ENCODE data around the gene PARP14. TPM values are rescaled to one million over a fixed set of nuclear protein-coding genes. Genes with fewer than 3 reads are reported as not detected.
"Not testable (repeated sequence)": the region's sequence is repeated elsewhere in the genome, so short reads cannot be mapped to it uniquely, and the experiment has no call there.

The PARP14 gene
- total and polyA plus RNA-seq, 5 donors: 6.9 to 21.8 (median 13.9) TPM

- over 99% methylated on average over 24 of the region's 35 CpGs for WGBS
- H3K27me3 ChIP-seq (ENCODE audit: control insufficient read depth, insufficient read depth); H3K9me3 ChIP-seq (ENCODE audit: control insufficient read depth, low read length); ATAC-seq; H3K4me1 ChIP-seq (ENCODE audit: control insufficient read depth, insufficient read depth, low read length); intact Hi-C loops (cut with DNase I); H3K27ac ChIP-seq (ENCODE audit: low read length); H3K4me3 ChIP-seq (ENCODE audit: low read length): not testable (repeated sequence)
- peak in 1 of 3 donors; percentile 61 for DNase-seq
Observed at GRCh38 chr3:122747295-122747694, 66.7 kb downstream of the PARP14 start.

GRCh38 chr3:122748347-122748746 is 67.7 kb downstream of the PARP14 start:
- Histone ChIP-seq H3K9me3 (ENCODE audit: control insufficient read depth, low read length) (no peaks in the 10 kb centered on the region), H3K4me1 (ENCODE audit: control insufficient read depth, insufficient read depth, low read length) (no peaks in the 10 kb centered on the region), H3K27ac (ENCODE audit: low read length) (no peak overlapping the region), H3K27me3 (ENCODE audit: control insufficient read depth, insufficient read depth) (no peaks in the 10 kb centered on the region), H3K4me3 (ENCODE audit: low read length) (no peak overlapping the region)
- ATAC-seq (no peak), DNase-seq (no peak)
- 100% methylated on average over 1 of the region's 1 CpG for WGBS
- intact Hi-C loops (cut with DNase I): no loop called here

GRCh38 chr3:122754929-122755328 is 74.3 kb downstream of the PARP14 start:
- H3K9me3 ChIP-seq (ENCODE audit: control insufficient read depth, low read length): no peaks in the 10 kb centered on the region
- H3K4me1 ChIP-seq (ENCODE audit: control insufficient read depth, insufficient read depth, low read length): no peaks in the 10 kb centered on the region
- ATAC-seq: peak; percentile 19 to 35
- H3K27me3 ChIP-seq (ENCODE audit: control insufficient read depth, insufficient read depth): no peaks in the 10 kb centered on the region
- H3K4me3 ChIP-seq (ENCODE audit: low read length): no peak overlapping the region
- H3K27ac ChIP-seq (ENCODE audit: low read length): no peak overlapping the region
- no peak for DNase-seq
- intact Hi-C loops (cut with DNase I): no loop called here
- WGBS: 83% methylated on average over 5 of the region's 5 CpGs

GRCh38 chr3:122755491-122755890 is 74.9 kb downstream of the PARP14 start:
- ATAC-seq: no peak
- no peaks in the 10 kb centered on the region for H3K27me3 ChIP-seq (ENCODE audit: control insufficient read depth, insufficient read depth)
- H3K9me3 ChIP-seq (ENCODE audit: control insufficient read depth, low read length): no peaks in the 10 kb centered on the region
- H3K4me3 ChIP-seq (ENCODE audit: low read length): no peak overlapping the region
- DNase-seq: no peak
- no peaks in the 10 kb centered on the region for H3K4me1 ChIP-seq (ENCODE audit: control insufficient read depth, insufficient read depth, low read length)
- no peak overlapping the region for H3K27ac ChIP-seq (ENCODE audit: low read length)
- WGBS: 90% methylated on average over 2 of the region's 2 CpGs
- intact Hi-C loops (cut with DNase I): no loop called here

- no peaks in the 10 kb centered on the region for H3K27me3 ChIP-seq (ENCODE audit: control insufficient read depth, insufficient read depth)
- H3K4me3 ChIP-seq (ENCODE audit: low read length): no peak overlapping the region
- DNase-seq (no peak), ATAC-seq (peak in 1 of 2 donors; percentile 30)
- intact Hi-C loops (cut with DNase I): no loop called here
- H3K4me1 ChIP-seq (ENCODE audit: control insufficient read depth, insufficient read depth, low read length): no peaks in the 10 kb centered on the region
- H3K9me3 ChIP-seq (ENCODE audit: control insufficient read depth, low read length): no peaks in the 10 kb centered on the region
- no peak overlapping the region for H3K27ac ChIP-seq (ENCODE audit: low read length)
- WGBS: 75% methylated on average over 3 of the region's 3 CpGs
Observed at GRCh38 chr3:122758877-122759560, 78.4 kb downstream of the PARP14 start.

GRCh38 chr3:122760453-122761271 is 80.0 kb downstream of the PARP14 start:
- ATAC-seq: no peak
- no peaks in the 10 kb centered on the region for H3K9me3 ChIP-seq (ENCODE audit: control insufficient read depth, low read length)
- no peaks in the 10 kb centered on the region for H3K4me1 ChIP-seq (ENCODE audit: control insufficient read depth, insufficient read depth, low read length)
- DNase-seq: no peak
- intact Hi-C loops (cut with DNase I): no loop called here
- H3K27me3 ChIP-seq (ENCODE audit: control insufficient read depth, insufficient read depth): no peaks in the 10 kb centered on the region
- WGBS: 76% methylated on average over 3 of the region's 3 CpGs
- H3K27ac ChIP-seq (ENCODE audit: low read length): no peak overlapping the region
- H3K4me3 ChIP-seq (ENCODE audit: low read length): no peak overlapping the region

- no peak overlapping the region for H3K27ac ChIP-seq (ENCODE audit: low read length)
Observed at GRCh38 chr3:122766430-122766829, 85.8 kb downstream of the PARP14 start.

GRCh38 chr3:122767540-122768372 is 87.1 kb downstream of the PARP14 start:
- Histone ChIP-seq H3K9me3 (ENCODE audit: control insufficient read depth, low read length) (no peaks in the 10 kb centered on the region), H3K4me3 (ENCODE audit: low read length) (no peak overlapping the region), H3K4me1 (ENCODE audit: control insufficient read depth, insufficient read depth, low read length) (no peaks in the 10 kb centered on the region), H3K27ac (ENCODE audit: low read length) (peak overlapping the region; percentile 78), H3K27me3 (ENCODE audit: control insufficient read depth, insufficient read depth) (no peaks in the 10 kb centered on the region)
- DNase-seq (no peak), ATAC-seq (peak in 1 of 2 donors; percentile 26)
- intact Hi-C loops (cut with DNase I): no loop called here
- WGBS: 89% methylated on average over 3 of the region's 3 CpGs

More at GRCh38 chr3:122766430-122766829, 85.8 kb downstream of the PARP14 start:
- H3K9me3 ChIP-seq (ENCODE audit: control insufficient read depth, low read length): no peaks in the 10 kb centered on the region
- intact Hi-C loops (cut with DNase I): no loop called here
- 94% methylated on average over 3 of the region's 3 CpGs for WGBS
- ATAC-seq: no peak
- DNase-seq: no peak
- H3K27me3 ChIP-seq (ENCODE audit: control insufficient read depth, insufficient read depth): no peaks in the 10 kb centered on the region
- H3K4me1 ChIP-seq (ENCODE audit: control insufficient read depth, insufficient read depth, low read length): no peaks in the 10 kb centered on the region
- no peak overlapping the region for H3K4me3 ChIP-seq (ENCODE audit: low read length)

- Histone ChIP-seq H3K9me3 (ENCODE audit: control insufficient read depth, low read length) (no peaks in the 10 kb centered on the region), H3K27ac (ENCODE audit: low read length) (no peak overlapping the region), H3K4me1 (ENCODE audit: control insufficient read depth, insufficient read depth, low read length) (no peaks in the 10 kb centered on the region), H3K4me3 (ENCODE audit: low read length) (no peak overlapping the region), H3K27me3 (ENCODE audit: control insufficient read depth, insufficient read depth) (no peaks in the 10 kb centered on the region)
- DNase-seq: no peak
- intact Hi-C loops (cut with DNase I): no loop called here
- WGBS: 89% methylated on average over 5 of the region's 5 CpGs
- ATAC-seq: no peak
Observed at GRCh38 chr3:122770521-122771202, 90.0 kb downstream of the PARP14 start.

GRCh38 chr3:122772827-122773226 is 92.2 kb downstream of the PARP14 start:
- DNase-seq (no peak), ATAC-seq (no peak)
- no peaks in the 10 kb centered on the region for H3K4me1 ChIP-seq (ENCODE audit: control insufficient read depth, insufficient read depth, low read length)
- intact Hi-C loops (cut with DNase I): no loop called here
- no peaks in the 10 kb centered on the region for H3K27me3 ChIP-seq (ENCODE audit: control insufficient read depth, insufficient read depth)
- no peak overlapping the region for H3K4me3 ChIP-seq (ENCODE audit: low read length)
- WGBS: 98% methylated on average over 1 of the region's 1 CpG
- no peak overlapping the region for H3K27ac ChIP-seq (ENCODE audit: low read length)
- H3K9me3 ChIP-seq (ENCODE audit: control insufficient read depth, low read length): no peaks in the 10 kb centered on the region
